K562 (cell line): ENCODE data around the gene CDKN2B. TPM values are rescaled to one million over a fixed set of nuclear protein-coding genes. Genes with fewer than 3 reads are reported as not detected.

ENCODE experiments used
- ATAC-seq: fragments of 200-7000 bp; cut with Tn5 transposase; 3 replicates; pipeline ENCODE4 v1.9.1; 2020; ENCODE audit warnings: moderate library complexity
- BruUV-seq: library from RNA; stranded (reverse); fragments of 400-500 nt; replicated peaks from 2 replicates; lab custom pipeline; 2021; lab: Mats Ljungman, UMichigan
- CTCF ChIA-PET: fragments of 300-600 bp; formaldehyde crosslinking; extraction: SDS; loops from one replicate; lab custom pipeline; 2021; ENCODE audit warnings: low intra/inter-chr PET ratio; lab: Yijun Ruan, JAX
- POLR2A ChIA-PET: fragments of 300-600, 350-650 bp; sonication (Branson Sonifier 250); formaldehyde crosslinking; extraction: SDS; loops from one replicate; lab custom pipeline; 2021; ENCODE audit warnings: antibody characterized with exemption, inconsistent platforms; lab: Yijun Ruan, JAX
- DNase-seq, 4 experiments: peaks; one replicate each; pipeline versions ENCODE4 v3.0.0 to v3.0.0-alpha.2; 2011 to 2018; ENCODE audit warnings: low spot score in 3 of 4, mixed read lengths in 3 of 4; ENCODE audit errors: extremely low read depth in 1 of 4
- FAIRE-seq: peaks from 2 replicates; lab custom pipeline; 2011; peaks lifted over from hg19 to GRCh38; lab: Jason Lieb, UNC
- H2AFZ ChIP-seq: 2 replicates; pipeline ENCODE4 v1.6.0; 2011; ENCODE audit warnings: low read depth, low read length, control low read depth, inconsistent platforms
- H3K27ac ChIP-seq: fragments of 200-600 bp; 3 replicates; pipeline ENCODE4 v1.8.0; 2011; ENCODE audit warnings: low read depth, mild to moderate bottlenecking, control low read depth, inconsistent platforms, low read length, moderate library complexity, mixed read lengths; ENCODE audit errors: extremely low read depth
- H3K27me3 ChIP-seq, 2 experiments: fragments of 300-600 bp in 1 of 2; 2 replicates in 1 of 2; 3 replicates in 1 of 2; pipeline versions ENCODE4 v1.6.0 to v1.8.0; 2011; ENCODE audit warnings: inconsistent platforms in 2 of 2, low read length in 2 of 2, mild to moderate bottlenecking in 1 of 2, mixed read lengths in 1 of 2, moderate library complexity in 1 of 2; ENCODE audit not compliant: control insufficient read depth in 2 of 2, insufficient read depth in 2 of 2
- H3K36me3 ChIP-seq: fragments of 300-600 bp; 3 replicates; pipeline ENCODE4 v1.8.0; 2011; ENCODE audit warnings: mild to moderate bottlenecking, low read length, inconsistent platforms; ENCODE audit not compliant: control insufficient read depth, insufficient read depth
- H3K4me1 ChIP-seq, 2 experiments: fragments of 200-600 bp in 1 of 2; replicated peaks in 1 of 2; 2 replicates in 1 of 2; 3 replicates in 1 of 2; pipeline versions ENCODE4 v1.5.1 to v1.8.0; 2011; ENCODE audit warnings: inconsistent platforms in 2 of 2, low read length in 2 of 2, mild to moderate bottlenecking in 1 of 2, mixed read lengths in 1 of 2, moderate library complexity in 1 of 2; ENCODE audit not compliant: control insufficient read depth in 2 of 2, insufficient read depth in 2 of 2
- H3K4me2 ChIP-seq: 2 replicates; pipeline ENCODE4 v1.6.1; 2011; ENCODE audit warnings: low read length, control low read depth, inconsistent platforms, mixed read lengths; ENCODE audit not compliant: insufficient read depth
- H3K4me3 ChIP-seq: fragments of 200-600 bp; sonication (generic), shearing (Covaris generic); 2 replicates; pipeline ENCODE4 v1.5.1; 2016; ENCODE audit warnings: control low read depth, inconsistent platforms
- H3K79me2 ChIP-seq: fragments of 200-600 bp; 3 replicates; pipeline ENCODE4 v1.8.0; 2011; ENCODE audit warnings: low read length, inconsistent platforms; ENCODE audit not compliant: control insufficient read depth, insufficient read depth
- H3K9ac ChIP-seq, 2 experiments: 2 replicates each; pipeline versions ENCODE4 v1.6.0 to v1.6.1; 2011; ENCODE audit warnings: low read depth in 2 of 2, low read length in 2 of 2, control low read depth in 1 of 2, inconsistent platforms in 1 of 2, mild to moderate bottlenecking in 1 of 2, mixed read lengths in 1 of 2; ENCODE audit not compliant: insufficient read depth in 1 of 2
- H3K9me1 ChIP-seq: one replicate; pipeline ENCODE4 v1.6.0; 2011; ENCODE audit warnings: inconsistent platforms, mild to moderate bottlenecking, low read length, moderate library complexity; ENCODE audit not compliant: control insufficient read depth, insufficient read depth
- H3K9me3 ChIP-seq: replicated peaks from 2 replicates; pipeline ENCODE4 v1.5.1; 2011; ENCODE audit warnings: low read depth, low read length, inconsistent platforms; ENCODE audit not compliant: control insufficient read depth, insufficient read depth
- H4K20me1 ChIP-seq: replicated peaks from 2 replicates; pipeline ENCODE4 v1.6.1; 2011; ENCODE audit warnings: low read length, inconsistent platforms, mixed read lengths; ENCODE audit not compliant: control insufficient read depth, insufficient read depth
- HMG20A ChIP-seq: fragments of 450-650 bp; formaldehyde crosslinking; conservative IDR thresholded peaks from 2 replicates; pipeline ENCODE4 v1.4.0; 2020; ENCODE audit warnings: mild to moderate bottlenecking, mixed read lengths
- MCM5 ChIP-seq: fragments of 450-650 bp; IDR thresholded peaks from 2 replicates; pipeline ENCODE4 v1.6.1; 2016; ENCODE audit warnings: low read depth
- NFIX ChIP-seq: fragments of 250-450 bp; sonication (Bioruptor Pico); IDR thresholded peaks from 2 replicates; pipeline ENCODE4 v1.4.0; 2020; ENCODE audit warnings: low read depth, mild to moderate bottlenecking, moderate library complexity
- ZNF583 ChIP-seq: fragments of 250-450 bp; sonication (Bioruptor Pico); IDR thresholded peaks from 2 replicates; pipeline ENCODE4 v1.4.0; 2020
- WGBS: fragments of 100-300 bp; shearing (Covaris generic); methylation state at CpG from one replicate; pipeline ENCODE4 v1.1.6; 2016; ENCODE audit warnings: low coverage, mixed read lengths; ENCODE audit not compliant: insufficient coverage; ENCODE audit errors: missing lambda C conversion rate; 5-methylcytosine and 5-hydroxymethylcytosine counted together
- in situ Hi-C: fragments of 300-500 bp; cut with MboI; formaldehyde crosslinking; loops from 4 replicates; pipeline ENCODE4 v1.15.0; 2018; ENCODE audit warnings: inconsistent platforms, mixed read lengths
- intact Hi-C: fragments of 100-400 bp; cut with micrococcal nuclease; formaldehyde crosslinking; loops from 2 replicates; pipeline ENCODE4 v1.14.2; 2022
- polyA plus RNA-seq, 8 experiments: library from polyadenylated mRNA; depleted of rRNA in 4 of 8; stranded (reverse) in 5 of 8; unstranded in 3 of 8; fragments of >200 nt; fragmentation: Nextera tagmentation in 2 of 8; fragmentation: Illumina TruSeq in 1 of 8; extraction: Ambion mirVana in 2 of 8; extraction: Trizol in 1 of 8; gene quantifications; 2 replicates each; pipeline versions ENCODE4 v1.2.1 to v1.2.3, GENCODE V29; 2011 to 2014; ENCODE audit warnings: inconsistent platforms in 1 of 8, missing spikeins in 1 of 8
- total RNA-seq, 7 experiments: library from RNA; depleted of rRNA in 6 of 7; stranded (reverse); fragments of >200 nt in 6 of 7; fragmentation: Illumina TruSeq in 2 of 7; extraction: Trizol in 2 of 7; gene quantifications; 2 replicates each; pipeline versions ENCODE4 v1.2.1 to v1.2.3, GENCODE V29; 2011 to 2021; ENCODE audit warnings: low replicate concordance in 1 of 7
- TF ChIP-seq, protein P1 (sequence below): sonication (generic); formaldehyde crosslinking; IDR thresholded peaks from 2 replicates; pipeline ENCODE4 v1.8.0; 2022; ENCODE audit warnings: missing genetic modification reagents, mild to moderate bottlenecking, borderline replicate concordance
- TF ChIP-seq, protein P2 (sequence below): fragments of 450-650 bp; IDR thresholded peaks from 2 replicates; pipeline ENCODE4 v1.6.1; 2016; ENCODE audit warnings: low read depth, mild to moderate bottlenecking, moderate library complexity
- TF ChIP-seq, protein P3 (sequence below): sonication (generic); formaldehyde crosslinking; IDR thresholded peaks from 2 replicates; pipeline ENCODE4 v1.4.0; 2020; ENCODE audit warnings: mild to moderate bottlenecking, missing genetic modification reagents
- TF ChIP-seq, protein P4 (sequence below): fragments of 450-650 bp; formaldehyde crosslinking; IDR thresholded peaks from 2 replicates; pipeline ENCODE4 v1.4.0; 2022; ENCODE audit warnings: missing genetic modification characterization

Gene CDKN2B
- total and polyA plus RNA-seq, 9 of the 15 experiments (the other 6 are each of a cell fraction or from before 2014, with no cell fraction given): not detected

DNA sequence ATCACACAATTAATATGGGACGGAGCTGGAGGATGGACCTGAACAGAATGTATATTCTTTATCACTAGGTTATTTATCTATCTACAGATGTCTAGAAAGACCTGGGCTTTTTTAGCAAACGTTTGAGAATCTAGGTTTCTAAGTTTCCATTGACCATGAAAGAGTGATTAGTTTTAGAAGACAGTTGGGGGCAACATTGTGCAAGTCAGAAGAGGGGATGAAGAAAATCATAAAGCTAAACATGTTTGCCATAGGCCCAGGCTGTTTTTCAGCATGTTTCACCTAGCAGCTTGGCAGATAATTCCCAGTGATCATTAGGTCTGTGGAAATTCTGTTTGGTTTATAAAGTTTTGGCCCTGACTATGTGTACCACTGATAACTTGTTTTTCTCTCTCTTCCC is 44.1 kb upstream of the CDKN2B start:
- intact Hi-C loops: no loop called here
- no CpG with 5 or more reads among the region's 2 CpGs for WGBS
- Histone ChIP-seq H3K9me3 (no peaks in the 10 kb centered on the region), H3K4me2 (no peak overlapping the region), H3K9me1 (no peaks in the 10 kb centered on the region), H3K9ac (no peak overlapping the region), H3K79me2 (no peaks in the 10 kb centered on the region), H3K4me1 (no peaks in the 10 kb centered on the region), H4K20me1 (no peaks in the 10 kb centered on the region), H3K36me3 (no peaks in the 10 kb centered on the region), H2AFZ (no peak overlapping the region), H3K27ac (no peak overlapping the region), H3K4me3 (no peak overlapping the region), H3K27me3 (no peaks in the 10 kb centered on the region)
- DNase-seq (no peak), ATAC-seq (no peak), FAIRE-seq (no peak)
- ChIA-PET POLR2A (no interaction called here), CTCF (no interaction called here)
- TF ChIP-seq ZNF583 (no peak), MCM5 (no peak), NFIX (CRISPR knock-in tag) (no peak), HMG20A (no peak)
- TF ChIP-seq, protein P1, sequence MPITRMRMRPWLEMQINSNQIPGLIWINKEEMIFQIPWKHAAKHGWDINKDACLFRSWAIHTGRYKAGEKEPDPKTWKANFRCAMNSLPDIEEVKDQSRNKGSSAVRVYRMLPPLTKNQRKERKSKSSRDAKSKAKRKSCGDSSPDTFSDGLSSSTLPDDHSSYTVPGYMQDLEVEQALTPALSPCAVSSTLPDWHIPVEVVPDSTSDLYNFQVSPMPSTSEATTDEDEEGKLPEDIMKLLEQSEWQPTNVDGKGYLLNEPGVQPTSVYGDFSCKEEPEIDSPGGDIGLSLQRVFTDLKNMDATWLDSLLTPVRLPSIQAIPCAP: no peak
- TF ChIP-seq, protein P2, sequence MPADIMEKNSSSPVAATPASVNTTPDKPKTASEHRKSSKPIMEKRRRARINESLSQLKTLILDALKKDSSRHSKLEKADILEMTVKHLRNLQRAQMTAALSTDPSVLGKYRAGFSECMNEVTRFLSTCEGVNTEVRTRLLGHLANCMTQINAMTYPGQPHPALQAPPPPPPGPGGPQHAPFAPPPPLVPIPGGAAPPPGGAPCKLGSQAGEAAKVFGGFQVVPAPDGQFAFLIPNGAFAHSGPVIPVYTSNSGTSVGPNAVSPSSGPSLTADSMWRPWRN: no peak
- TF ChIP-seq, protein P3, sequence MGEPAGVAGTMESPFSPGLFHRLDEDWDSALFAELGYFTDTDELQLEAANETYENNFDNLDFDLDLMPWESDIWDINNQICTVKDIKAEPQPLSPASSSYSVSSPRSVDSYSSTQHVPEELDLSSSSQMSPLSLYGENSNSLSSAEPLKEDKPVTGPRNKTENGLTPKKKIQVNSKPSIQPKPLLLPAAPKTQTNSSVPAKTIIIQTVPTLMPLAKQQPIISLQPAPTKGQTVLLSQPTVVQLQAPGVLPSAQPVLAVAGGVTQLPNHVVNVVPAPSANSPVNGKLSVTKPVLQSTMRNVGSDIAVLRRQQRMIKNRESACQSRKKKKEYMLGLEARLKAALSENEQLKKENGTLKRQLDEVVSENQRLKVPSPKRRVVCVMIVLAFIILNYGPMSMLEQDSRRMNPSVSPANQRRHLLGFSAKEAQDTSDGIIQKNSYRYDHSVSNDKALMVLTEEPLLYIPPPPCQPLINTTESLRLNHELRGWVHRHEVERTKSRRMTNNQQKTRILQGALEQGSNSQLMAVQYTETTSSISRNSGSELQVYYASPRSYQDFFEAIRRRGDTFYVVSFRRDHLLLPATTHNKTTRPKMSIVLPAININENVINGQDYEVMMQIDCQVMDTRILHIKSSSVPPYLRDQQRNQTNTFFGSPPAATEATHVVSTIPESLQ (CRISPR knock-in tag): no peak
- TF ChIP-seq, protein P4, sequence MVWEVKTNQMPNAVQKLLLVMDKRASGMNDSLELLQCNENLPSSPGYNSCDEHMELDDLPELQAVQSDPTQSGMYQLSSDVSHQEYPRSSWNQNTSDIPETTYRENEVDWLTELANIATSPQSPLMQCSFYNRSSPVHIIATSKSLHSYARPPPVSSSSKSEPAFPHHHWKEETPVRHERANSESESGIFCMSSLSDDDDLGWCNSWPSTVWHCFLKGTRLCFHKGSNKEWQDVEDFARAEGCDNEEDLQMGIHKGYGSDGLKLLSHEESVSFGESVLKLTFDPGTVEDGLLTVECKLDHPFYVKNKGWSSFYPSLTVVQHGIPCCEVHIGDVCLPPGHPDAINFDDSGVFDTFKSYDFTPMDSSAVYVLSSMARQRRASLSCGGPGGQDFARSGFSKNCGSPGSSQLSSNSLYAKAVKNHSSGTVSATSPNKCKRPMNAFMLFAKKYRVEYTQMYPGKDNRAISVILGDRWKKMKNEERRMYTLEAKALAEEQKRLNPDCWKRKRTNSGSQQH (CRISPR knock-in tag): no peak
- in situ Hi-C loops: no loop called here
- no TSS peak for BruUV-seq
